Cerebellar nuclear complex (tissue), 1 donor: ENCODE data around the gene METTL9.
"Not testable (repeated sequence)": the region's sequence is repeated elsewhere in the genome, so short reads cannot be mapped to it uniquely, and the experiment has no call there.

Experiments
- DNase-seq, 2 experiments: peaks; one replicate each; lab custom pipeline; 2025; lab: John Stamatoyannopoulos, UW

The METTL9 gene

DNA sequence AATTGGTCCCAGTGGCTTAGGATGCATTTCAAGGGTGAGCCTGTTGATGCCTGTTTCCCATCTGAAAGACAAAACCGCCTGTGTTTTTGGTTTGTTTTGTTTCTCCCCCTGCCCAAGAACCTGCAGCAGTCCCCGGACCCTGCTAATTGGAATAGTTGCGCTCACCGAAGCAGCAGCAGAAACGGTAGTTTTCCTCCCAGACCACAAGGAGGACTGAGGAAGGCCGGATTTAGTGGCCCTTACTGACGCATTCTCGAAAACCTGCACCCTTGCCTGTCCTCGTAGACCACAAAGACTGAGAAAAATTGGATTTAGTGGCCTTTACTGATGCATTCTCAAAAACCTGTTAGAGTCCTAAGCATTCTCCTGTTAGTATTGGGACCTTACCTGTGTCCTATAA, 36.3 kb downstream of the METTL9 start:
- DNase-seq, result not testable (repeated sequence)

DNA sequence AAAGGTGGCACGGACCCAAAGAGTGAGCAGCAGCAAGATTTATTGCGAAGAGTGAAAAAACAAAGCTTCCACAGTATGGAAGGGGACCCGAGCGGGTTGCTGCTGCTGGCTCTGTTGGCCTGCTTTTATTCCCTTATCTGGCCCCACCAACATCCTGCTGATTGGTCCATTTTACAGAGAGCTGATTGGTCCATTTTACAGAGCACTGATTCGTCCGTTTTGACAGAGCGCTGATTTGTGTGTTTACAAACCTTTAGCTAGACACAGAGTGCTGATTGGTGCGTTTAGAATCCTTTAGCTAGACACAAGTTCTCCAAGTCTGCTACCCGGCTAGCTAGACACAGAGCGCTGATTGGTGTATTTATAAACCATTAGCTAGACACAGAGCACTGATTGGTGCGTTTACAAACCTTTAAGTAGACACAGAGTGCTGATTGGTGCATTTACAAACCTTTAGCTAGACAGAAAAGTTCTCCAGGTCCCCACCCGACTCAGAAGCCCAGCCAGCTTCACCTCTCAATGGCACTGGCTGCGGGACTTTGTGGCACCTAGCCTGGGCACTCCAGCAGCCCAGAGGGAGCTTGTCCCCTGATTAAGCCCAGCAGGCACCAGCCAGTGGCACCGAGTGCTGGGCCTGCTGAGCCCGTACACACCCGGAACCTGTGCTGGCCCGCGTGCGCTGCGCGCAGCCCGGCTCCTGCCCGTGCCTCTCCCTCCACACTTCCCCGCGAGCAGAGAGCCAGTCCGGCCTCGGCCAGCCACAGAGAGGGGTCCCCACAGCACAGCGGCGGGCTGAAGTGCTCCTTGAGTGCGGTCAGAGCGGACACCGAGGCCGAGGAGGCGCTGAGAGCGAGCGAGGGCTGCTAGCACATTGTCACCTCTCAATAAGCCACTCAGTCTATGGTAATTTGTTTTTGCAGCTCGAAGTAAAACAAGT, 37.9 kb downstream of the METTL9 start:
- no peak for DNase-seq

DNA sequence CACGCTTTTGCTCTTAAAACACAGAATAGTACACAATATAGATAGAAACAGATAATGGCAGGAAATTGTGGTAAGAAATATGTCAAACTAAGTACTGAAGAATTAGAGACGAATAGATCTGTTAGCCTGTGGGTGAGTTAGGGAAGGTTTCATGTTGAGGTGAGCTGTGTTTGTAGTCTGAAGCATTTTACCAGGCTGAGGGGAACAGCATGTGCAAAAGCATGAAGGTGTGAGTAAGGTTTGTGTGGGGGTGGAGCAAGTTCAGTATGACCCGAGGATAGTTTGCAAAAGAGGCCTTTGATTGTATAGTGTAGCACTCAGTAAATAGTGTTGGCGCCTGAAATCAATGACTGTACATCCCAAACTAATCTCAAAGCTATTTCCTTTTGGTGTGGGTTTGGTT, 39.2 kb downstream of the METTL9 start:
- DNase-seq, result no peak

DNA sequence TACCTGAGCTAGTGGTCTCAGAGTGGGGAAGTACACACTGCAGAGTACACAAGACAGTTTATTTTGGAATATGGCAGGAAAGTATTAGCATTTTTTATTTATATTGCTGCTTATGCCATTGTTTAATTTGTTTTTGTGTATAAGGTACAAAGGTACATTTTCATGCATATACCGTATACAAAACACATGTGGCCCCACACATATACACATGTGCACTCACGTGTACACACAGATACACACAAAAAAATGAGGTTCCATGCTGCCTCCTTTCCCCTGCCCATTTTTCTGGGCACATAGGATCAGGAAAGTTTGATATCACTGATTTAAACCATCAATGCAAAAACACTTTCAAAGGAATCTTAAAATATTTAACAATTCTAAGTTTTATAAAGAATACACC, 40.1 kb downstream of the METTL9 start:
- DNase-seq, result no peak

DNA sequence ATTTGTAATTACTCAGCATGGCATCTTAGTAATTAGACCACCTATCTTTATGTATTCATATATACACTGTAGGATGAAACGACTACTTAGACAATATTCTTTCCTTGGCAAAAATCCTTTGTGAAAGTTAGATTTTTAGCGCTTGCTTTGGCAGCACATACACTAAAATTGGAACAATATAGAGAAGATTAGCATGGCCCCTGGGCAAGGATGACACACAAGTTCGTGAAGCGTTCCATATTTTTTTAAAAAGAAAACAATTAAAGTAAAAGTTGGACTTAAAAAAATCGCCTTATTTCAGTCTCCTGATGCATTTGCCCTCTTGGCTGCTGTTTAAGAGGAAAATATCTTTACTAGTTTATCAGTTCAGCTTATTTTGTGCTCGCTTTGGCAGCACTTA, 42.5 kb downstream of the METTL9 start:
- no peak for DNase-seq

DNA sequence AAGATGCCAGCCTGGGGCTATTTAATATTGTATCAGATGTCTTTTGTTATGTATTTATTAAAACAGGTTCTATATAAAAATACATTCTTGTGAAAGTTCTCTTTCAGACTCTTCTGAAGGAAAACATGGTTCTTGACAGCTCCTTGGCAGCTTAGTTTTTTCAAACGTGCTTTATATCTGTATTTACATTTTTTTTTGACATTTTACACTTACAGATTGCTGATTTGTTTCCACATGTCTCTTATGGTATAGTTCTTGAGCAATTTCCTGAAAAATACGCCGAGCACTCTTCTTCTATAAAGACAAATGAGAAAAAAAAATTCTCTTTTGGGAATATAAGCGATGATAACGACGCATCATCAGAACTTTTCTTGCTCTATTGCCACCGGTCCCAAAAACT, 43.5 kb downstream of the METTL9 start:
- DNase-seq, result no peak

DNA sequence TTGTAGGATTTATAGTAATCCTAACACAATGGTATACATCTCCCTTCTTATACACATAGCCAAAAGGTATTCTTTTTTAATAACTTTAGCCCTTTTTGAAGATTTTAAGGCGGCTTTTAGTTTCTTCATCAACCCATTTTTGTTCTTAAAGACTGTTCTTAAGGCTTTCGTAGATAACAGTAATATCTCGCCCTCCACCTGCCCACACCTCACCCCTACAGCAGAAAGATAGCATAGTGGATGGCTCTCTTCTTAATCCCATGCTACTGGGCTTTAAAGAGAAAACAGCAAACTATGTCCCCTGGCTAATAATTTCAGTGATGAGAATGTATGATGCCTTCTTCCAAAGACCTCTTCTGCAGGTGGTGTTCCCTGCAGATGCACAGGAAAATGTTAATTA, 44.4 kb downstream of the METTL9 start:
- DNase-seq, result no peak

DNA sequence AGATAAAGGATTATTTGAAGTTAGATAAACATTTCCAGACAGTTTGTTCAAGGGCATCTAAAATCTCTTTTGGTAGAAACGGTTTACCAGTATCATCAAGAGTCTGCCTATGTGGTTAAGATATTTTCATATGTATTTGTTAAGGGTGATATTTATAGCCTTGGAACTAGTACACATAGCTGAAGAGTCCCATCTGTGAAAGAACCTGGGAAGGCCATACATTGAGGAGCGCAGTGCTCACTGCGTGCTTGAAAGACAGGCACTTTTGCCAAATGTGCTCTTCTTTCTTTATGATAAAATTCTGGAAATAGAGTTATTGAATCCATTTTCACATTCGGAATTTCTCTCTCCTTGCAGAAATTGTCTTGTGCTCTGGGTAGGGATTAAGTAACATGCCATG, 45.3 kb downstream of the METTL9 start:
- DNase-seq, result no peak

DNA sequence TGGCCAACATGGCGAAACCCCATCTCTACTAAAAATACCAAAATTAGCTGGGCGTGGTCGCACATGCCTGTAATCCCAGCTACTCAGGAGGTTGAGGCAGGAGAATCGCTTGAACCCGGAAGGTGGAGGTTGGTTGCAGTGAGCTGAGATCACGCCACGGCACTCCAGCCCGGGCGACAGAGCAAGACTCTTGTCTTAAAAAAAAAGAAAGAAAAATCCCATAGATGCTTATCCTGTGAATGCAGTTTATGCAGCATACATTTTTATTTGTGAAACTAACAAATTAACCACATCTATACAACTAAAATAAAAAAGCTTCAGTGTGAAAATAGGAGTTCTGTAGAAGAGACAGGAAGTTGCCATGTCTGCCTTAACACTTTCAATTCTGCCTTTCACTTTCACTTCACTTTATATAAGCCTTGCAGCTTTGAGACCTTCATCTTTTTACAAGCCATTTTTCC, 45.9 kb downstream of the METTL9 start:
- no peak for DNase-seq

DNA sequence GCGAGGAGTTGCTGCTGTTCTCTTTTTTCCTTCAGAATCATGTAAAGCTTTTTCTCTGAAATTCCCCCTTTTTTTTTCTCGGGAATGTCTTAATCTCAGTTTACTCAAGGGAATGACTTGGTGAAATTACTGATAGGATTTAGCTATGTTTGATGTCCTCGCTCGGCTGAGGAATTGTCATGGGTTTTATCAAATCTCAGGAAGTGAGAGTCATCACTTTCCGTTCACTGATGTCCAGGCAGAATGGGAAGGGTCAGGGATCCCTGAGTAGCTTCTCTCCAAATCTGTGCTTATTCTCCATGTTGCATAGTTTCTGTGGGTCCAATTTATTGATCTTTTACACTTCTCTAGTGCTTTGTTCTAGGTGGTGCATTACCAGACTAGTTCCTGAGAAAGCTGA, 46.7 kb downstream of the METTL9 start:
- DNase-seq, result no peak

DNA sequence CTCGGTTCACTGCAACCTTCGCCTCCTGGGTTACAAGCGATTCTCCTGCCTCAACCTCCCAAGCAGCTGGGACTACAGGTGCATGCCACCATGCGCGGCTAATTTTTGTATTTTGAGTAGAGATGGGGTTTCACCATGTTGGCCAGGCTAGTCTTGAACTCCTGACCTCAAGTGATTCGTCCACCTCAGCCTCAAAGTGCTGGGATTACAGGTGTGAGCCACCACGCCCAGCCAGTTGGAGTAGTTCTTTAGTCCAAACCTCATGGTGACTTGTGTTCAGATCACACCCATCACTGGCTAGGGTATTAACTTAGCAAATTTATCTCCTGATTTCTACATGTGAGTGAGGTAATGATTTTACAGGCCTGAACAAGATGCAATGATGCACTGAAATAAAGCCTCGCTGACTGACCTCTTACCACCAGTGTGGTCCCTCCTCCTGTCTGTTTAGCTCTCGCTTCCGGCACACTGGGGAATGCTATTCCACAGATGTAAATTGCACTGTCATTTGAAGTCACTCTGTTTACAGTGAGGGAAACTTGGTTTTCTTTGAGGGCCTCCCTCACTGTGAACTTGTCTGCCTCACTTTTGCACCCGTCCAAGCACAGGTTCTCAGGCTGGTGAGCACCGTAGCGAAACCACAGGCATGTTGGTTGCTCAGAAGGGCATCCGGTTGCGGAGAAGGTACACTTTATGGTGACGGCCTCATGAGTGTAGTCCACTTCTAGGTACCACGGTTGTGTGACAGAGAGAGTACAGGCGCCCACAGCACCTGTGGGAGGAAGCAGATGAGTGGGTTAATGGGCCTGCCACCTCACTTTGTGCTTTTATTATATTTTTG, 47.6 kb downstream of the METTL9 start:
- DNase-seq, result no peak

DNA sequence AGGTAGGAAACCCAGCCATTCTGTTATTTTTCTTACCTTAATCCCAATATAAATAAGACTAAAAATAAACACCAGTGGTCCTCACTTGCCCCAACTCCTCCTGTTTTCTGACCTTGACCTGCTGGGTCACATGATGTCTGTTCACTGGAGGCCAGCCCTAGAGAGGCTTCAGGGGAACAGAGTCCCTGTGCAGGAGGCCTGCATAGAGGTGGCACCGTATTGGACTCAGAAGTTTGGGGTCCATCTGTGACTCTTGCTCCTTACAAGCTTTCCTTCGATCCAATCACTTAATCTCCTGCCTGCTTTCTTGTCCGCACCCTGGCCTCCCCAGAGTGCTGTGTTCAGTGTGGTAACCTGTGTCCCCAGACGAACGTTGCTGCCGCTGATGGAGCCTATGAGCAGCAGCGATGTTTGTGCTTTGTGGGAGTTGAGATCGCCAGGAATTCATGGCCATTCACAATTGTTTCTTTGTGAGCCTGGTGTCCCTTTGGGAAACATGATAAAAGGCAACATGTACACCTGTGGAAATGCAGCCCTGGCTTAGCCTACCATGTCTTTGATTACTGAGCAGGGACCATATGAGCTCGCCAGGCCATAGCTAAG, 48.3 kb downstream of the METTL9 start:
- DNase-seq, result no peak

DNA sequence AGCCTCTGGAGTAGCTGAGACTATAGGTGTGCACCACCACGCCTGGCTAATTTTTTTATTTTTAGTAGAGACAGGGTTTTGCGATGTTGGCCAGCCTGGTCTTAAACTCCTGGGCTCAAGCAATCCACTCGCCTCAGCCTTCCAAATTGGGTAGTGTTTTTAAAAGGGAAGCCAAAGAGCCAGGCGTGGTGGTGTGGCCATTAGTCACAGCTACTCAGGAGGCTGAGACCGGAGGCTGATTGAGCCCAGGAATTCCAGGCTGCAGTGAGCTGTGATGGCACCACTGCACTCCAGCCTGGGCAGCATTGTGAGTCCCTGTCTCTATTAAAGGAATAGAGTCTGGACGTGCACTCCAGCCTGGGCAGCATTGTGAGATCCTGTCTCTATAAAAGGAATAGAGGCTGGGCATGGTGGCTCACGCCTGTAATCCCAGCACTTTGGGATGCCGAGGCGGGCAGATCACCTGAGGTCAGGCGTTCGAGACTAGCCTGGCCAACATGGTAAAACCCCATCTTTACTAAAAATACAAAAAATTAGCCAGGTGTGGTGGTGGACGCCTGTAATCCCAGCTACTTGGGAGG, 50.5 kb downstream of the METTL9 start:
- DNase-seq, result not testable (repeated sequence)

DNA sequence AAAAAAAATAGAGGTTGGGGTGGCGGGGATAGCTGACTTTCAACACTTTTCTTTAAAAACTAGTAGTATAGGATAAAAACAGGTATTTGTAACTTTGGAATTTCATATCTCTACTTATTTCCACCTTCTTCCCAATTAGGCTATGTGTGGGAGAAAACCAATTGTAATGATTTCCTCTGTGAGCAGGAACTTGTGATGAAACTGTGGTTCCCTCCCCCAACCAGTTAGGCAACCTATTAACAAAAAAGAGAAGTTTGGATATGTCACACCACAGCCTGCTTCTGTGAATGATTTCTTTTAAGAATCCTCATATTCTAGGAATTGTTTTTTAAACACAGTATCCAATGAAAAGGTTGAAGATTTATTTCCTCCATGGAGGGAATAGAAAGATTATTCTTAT, 51.1 kb downstream of the METTL9 start:
- DNase-seq, result no peak

DNA sequence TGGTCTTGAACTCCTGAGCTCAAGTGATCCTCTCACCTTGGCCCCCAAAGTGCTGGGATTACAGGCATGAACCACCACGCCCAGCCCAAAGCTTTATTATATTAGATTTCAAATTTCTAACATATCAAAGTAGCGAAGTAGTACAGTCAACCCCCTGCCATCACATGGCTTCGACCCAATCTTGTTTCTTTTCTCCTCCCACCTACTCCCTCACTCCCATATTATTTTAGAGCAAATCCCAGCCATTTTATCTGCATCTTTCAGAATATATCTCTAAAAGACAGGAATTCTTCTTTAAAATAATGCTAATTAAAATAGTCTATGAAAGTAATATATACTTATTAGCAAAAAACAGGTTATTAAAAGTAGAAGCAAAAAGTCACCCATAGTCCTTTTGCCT, 52.1 kb downstream of the METTL9 start:
- no peak for DNase-seq

DNA sequence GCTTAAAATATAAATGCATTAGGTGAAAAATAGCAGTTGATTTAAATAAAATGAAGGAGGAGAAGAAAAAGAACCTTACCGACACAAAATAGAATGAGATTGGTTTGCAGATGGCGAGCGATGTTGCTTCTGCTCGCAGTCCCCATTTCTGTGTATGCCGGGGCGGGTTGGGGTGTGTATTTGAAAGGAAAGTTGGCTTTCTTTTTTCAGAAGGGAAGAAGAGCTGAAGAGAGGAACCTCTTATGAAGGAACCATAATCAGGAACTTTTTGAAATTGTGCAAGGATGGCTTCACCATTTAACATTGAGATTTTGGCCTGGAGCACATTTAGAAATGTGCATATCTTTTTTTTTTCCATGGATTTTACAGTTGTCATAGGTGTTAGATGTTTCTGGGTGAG, 53.1 kb downstream of the METTL9 start, which contains the start of gene IGSF6:
IGSF6 (minus strand) TSS at position 156 of the 400 bp plus-strand sequence; CDS start at position 146, 10 bp downstream.
- DNase-seq, result no peak

DNA sequence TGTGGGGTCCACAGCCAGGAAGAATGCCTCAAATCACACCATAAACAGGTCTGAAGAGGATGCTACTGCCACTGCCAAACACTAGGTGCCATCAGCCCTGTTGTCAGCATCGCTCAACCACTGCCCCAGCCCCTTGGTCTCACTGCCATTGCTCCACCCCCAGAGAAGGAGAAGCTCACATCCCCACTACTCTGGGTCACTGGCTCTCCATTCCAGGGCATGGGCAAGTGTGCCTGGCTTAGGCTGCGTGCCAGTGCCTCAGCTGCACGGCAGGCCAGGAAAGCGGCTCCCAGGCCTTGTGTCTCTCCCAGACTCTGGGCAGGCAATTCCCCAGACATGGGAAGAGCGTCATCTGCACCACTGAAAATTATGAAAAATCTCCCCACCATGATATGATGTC, 54.2 kb downstream of the METTL9 start:
- no peak for DNase-seq

DNA sequence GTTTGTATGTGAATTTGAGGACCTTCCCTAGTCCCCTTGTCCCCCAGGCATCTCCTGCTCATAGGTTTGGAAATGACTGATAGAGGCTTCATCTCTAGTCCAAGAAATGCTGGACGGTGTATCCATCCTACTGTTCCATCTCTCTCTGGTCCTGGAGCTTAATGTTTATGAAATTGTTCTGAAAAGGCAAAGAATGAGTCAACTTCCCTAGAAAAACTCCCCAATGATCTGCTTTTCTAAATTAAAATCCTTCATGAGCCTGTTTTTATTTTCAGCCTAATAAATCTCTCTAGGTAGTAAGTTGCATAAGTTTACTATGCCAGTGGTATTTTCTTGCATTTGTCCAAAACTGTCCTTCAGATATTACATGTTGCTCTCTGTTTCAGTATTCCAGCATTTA, 55.1 kb downstream of the METTL9 start:
- no peak for DNase-seq

DNA sequence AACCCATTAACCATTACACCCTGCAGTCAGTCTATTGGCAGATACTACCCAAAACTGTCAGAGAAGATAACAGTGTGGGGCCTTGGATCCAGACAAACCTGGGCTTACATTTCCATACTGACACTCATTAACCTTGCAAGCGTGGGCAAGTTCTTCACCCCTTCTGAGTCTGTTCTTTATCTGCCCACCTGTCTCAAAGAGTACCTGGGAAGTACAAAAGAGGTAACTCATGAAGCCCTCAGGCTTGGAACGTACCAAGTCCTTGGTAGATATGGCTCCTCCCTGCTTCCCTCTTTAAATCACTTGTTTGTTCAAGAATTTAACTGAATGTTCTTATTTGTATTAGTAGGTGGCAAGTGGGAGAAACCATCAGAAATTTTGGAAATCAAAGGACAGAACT, 55.5 kb downstream of the METTL9 start:
- no peak for DNase-seq

DNA sequence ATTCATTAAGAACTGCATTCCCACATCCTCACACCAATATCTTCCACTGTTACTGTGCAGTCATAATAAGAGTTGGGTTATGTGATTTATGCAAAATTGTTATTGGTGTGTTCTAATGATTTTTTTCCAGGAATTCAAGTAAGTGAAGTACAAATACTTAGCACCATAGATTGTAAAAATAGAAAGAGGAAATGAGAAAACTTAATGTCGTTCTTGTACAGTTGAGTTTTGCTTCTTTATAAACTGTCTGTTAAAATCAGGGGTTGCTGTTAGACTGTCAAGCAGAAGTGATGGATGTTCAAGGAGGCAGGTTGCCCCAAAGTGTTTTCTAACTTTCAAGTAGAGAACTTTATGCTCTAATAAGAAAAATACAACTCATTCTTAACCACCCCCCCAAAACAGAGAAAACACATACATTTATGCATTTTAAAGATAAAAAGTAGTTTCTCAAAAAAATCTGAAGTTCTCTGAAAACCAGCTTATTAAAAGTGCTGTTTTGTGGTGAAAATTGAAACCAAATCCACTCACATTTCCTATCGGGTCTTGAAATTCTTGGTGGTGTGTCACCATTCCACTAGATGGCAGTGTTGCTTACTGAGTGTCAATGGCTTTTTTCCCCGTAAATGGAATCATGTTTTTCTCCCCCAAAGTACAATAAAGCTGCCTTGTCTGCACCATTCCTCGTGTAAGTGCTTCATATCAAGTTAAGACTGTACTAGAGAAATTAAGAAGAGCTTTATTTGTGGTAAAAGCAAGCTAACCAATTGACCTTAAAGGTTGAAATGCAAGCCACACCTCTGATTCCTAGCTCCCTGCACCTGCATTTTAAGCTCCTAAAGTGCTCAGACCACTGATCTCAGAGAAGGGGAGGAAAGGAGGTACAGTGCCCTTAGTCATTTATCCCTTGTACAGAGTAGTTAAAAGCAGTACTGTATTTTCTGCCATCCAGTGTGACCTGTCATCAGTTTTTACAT, 57.7 kb downstream of the METTL9 start:
- peak in 1 of 2 experiments; percentile 31 for DNase-seq

DNA sequence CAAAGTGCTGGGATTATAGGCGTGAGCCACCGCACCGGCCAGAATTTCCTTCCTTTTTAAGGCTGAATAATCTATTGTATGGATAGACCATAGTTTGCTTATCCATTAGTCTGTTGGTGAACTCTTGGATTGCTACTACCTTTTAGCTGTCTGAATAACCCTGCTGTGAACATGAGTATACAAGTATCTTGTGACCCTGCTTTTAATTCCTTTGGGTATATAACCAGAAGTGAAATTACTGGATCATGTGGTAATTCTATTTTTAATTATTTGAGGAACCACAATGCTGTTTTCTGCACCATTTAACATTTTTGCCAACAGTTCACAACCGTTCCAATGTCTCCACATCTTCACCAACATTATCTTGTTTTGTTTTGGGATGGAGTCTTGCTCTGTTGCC, 59.7 kb downstream of the METTL9 start:
- DNase-seq, result no peak
